ENCODE results near the gene CFTR.
"Not testable (repeated sequence)": the region's sequence is repeated elsewhere in the genome, so short reads cannot be mapped to it uniquely, and the experiment has no call there.

CFTR gene

DNA sequence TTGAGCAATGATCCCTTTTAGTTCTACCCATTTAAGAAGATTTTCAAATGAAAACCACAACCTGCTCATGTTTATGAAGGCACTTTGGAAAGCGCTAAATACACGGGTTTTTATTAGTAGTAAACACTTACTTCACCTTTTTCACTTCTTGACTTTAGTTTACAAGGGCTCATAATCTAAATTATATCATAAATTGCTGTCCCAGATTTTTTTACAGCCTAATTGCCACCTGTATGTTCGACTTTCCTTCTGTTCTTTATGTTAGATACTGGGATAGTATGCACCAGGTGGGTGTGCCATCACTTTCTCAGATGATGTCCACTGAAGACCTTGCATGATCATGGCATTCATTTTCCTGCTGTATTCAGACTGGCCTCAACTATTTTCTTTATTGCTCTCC is 22.5 kb downstream of the CFTR start:
- DNase-seq, result no peak

DNA sequence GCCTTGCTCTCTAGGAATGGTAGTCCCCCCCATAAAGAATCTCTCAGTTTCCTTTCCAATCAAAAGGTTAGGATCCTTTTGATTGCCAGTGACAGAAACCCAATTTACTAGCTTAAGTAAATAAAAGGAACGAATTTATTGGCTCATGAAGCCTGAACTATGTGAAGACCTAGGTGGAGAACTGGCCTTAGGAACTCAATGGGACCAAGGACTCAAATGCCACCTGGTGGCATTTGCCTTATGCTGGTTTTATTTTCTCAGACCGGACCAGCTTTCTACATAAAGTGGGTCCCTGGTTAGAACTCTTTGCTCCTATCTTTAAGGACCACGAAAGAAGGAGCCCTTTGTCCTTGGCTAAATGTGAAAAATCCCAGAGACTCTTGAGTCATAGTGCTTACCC is 25.4 kb downstream of the CFTR start:
- DNase-seq, result no peak

- no peak for DNase-seq
These were observed 28.9 kb downstream of the CFTR start for GRCh38 chr7:117508676-117509075.

GRCh38 chr7:117517194-117517593 is 37.4 kb downstream of the CFTR start:
- not testable (repeated sequence) for DNase-seq

DNA sequence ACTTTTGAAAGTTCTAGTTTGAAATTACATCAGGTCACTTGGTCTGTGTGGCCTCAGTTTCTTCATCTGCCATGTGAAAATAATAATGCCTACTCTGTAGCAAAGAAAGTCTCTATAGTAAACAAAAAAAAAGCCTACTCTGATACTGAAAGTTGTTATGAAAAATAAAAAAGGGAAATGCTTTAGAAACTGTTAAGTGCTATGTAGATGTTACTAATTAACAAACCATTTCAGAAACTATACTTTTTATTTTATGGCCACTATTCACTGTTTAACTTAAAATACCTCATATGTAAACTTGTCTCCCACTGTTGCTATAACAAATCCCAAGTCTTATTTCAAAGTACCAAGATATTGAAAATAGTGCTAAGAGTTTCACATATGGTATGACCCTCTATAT is 50.6 kb downstream of the CFTR start:
- no peak for DNase-seq

- no peak for DNase-seq
These were observed 51.9 kb downstream of the CFTR start for GRCh38 chr7:117531595-117532244.

GRCh38 chr7:117538053-117538452 is 58.2 kb downstream of the CFTR start:
- DNase-seq, result no peak

GRCh38 chr7:117544061-117544460 is 64.2 kb downstream of the CFTR start:
- no peak for DNase-seq

- DNase-seq, result no peak
These were observed 68.2 kb downstream of the CFTR start for GRCh38 chr7:117548035-117548434.

- no peak for DNase-seq
These were observed 70.8 kb downstream of the CFTR start for GRCh38 chr7:117550625-117551024.

DNA sequence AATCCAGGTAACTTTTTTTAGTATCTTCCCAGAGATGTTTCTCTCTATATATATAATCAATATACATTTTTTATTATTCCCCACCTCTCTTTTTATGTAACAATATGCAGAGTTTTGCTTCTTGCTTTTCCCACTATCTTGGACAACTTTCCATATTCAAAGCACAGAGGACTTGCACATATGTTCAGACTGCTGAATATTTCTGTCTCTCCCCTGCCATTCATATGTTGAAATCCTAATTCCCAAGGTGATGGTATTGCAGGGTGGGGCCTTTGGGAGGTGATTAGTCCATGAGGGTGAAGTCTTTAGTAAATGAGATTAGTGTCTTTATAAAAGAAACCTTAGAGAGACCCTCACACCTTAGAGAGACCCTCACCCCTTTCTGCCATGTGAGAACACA is 72.8 kb downstream of the CFTR start:
- no peak for DNase-seq

DNA sequence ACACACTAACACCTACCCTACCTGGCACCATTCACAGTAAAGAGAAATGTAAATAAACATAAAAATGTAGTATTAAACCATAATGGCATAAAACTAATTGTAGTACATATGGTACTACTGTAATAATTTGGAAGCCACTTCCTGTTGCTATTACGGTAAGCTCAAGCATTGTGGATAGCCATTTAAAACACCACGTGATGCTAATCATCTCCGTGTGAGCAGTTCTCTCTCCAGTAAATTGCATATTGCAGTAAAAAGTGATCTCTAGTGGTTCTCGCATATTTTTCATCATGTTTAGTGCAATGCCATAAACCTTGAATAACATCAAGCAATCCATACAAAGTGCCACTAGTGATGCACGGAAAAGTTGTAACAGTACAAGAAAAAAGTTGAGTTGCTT is 75.4 kb downstream of the CFTR start:
- no peak for DNase-seq

DNA sequence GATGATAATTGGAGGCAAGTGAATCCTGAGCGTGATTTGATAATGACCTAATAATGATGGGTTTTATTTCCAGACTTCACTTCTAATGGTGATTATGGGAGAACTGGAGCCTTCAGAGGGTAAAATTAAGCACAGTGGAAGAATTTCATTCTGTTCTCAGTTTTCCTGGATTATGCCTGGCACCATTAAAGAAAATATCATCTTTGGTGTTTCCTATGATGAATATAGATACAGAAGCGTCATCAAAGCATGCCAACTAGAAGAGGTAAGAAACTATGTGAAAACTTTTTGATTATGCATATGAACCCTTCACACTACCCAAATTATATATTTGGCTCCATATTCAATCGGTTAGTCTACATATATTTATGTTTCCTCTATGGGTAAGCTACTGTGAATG is 79.6 kb downstream of the CFTR start:
- DNase-seq, result no peak

GRCh38 chr7:117560030-117560429 is 80.2 kb downstream of the CFTR start:
- no peak for DNase-seq

DNA sequence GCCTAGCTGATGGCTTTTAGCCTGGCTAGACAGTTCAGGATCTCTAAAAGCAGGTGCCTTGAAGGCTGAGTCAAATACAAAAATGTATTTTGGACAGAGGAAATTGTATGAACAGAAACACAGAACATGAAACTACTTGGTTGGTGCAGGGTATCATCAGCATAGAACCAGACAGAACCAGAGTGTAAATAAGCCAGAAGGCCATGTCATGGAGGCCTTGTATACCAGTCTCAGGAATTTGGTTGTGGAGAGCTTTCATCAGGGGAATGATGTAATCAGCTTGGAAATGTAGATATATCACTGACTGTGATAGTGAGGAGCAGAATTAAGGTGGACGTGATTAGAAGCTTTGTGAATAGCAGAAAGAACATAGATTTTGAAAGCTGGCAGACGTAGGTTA is 82.9 kb downstream of the CFTR start:
- DNase-seq, result no peak

GRCh38 chr7:117564080-117564479 is 84.3 kb downstream of the CFTR start:
- DNase-seq, result no peak

GRCh38 chr7:117564627-117565026 is 84.8 kb downstream of the CFTR start:
- DNase-seq, result no peak

GRCh38 chr7:117565226-117565625 is 85.4 kb downstream of the CFTR start:
- no peak for DNase-seq

DNA sequence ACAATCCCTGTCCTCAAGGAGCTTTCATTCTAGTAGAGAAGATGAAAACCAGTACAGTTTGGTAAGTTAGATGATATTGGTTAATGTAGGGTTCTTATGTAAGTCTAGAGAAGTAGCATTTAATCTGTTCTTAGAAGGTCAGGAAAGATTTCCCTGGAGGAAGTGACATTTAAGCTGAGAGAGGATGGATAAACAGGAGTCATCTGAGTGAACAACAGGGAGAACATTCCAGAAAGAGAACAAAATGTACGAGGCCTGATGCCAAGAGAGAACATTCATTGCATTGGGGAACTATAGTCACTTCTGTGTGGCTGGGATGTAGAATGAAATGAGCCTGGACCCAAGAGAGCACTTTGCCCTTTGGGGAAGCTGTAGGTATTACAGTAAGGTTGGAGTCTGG is 88.0 kb downstream of the CFTR start:
- no peak for DNase-seq

- peak; percentile 79 for DNase-seq
These were observed 93.2 kb downstream of the CFTR start for GRCh38 chr7:117572856-117573620.

DNA sequence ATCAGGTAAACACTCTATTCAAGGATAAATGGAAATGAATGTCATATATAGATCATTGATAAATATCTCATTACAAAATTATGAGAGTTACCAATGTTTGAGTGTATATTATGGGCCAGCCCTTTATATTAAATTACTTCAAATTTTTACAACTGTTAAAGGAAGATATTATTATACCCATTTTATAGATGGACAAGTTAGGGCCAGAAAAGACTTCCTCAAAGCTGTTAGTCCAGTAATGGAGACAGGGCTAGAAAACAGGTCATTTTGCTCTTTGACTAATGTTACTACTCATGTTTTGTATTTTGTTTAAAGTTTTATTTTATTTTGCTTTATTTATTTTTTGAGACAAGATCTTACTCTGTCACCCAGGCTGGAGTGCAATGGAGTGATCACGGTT is 101.6 kb downstream of the CFTR start:
- no peak for DNase-seq

GRCh38 chr7:117582219-117582704 is 102.4 kb downstream of the CFTR start:
- no peak for DNase-seq

DNA sequence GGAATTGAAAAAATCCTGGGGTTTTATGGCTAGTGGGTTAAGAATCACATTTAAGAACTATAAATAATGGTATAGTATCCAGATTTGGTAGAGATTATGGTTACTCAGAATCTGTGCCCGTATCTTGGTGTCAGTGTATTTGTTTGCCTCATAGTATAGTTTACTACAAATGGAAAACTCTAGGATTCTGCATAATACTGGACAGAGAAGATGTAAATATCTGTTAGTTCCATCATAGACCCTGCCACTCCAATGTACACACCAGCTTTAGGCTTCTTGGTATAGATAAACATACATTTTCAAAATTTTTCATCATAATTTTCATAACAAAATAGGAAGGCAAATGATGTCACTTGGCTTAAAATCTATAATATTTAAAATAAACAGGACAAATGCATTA is 108.1 kb downstream of the CFTR start:
- DNase-seq, result no peak

DNA sequence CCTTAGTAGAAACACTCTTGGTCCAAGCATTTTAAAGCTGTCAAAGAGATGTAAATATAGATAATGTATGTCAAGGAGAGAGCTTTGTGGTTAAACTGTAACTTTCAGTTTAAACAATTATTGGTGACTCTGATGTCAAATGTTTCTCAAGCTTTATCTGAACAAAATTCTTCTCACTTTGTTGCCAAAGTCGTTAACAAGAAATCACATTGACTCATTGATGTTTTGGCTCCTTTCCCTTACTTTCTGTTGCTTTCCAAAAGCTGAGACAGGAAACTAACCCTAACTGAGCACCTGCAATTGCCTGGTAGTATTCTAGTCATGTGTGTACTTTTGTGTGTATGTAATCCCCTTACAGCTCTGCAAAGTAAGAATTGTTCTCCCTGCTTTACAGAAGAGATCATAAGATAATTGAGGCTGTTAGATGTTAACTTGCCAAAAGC is 108.5 kb downstream of the CFTR start:
- peak; percentile 11 for DNase-seq

GRCh38 chr7:117590191-117590590 is 110.4 kb downstream of the CFTR start:
- DNase-seq, result no peak
